DND-41 (cell line): ENCODE results near the gene HOMER1.
"Not testable (repeated sequence)": the region's sequence is repeated elsewhere in the genome, so short reads cannot be mapped to it uniquely, and the experiment has no call there.

Source experiments
- ATAC-seq: fragments of 200-7000 bp; cut with Tn5 transposase; 3 replicates; pipeline ENCODE4 v1.9.1; 2021; ENCODE audit warnings: low read depth; ENCODE audit not compliant: insufficient read depth
- DNase-seq: peaks from one replicate; pipeline ENCODE4 v3.0.0-alpha.2; 2020
- H2AFZ ChIP-seq: 2 replicates; pipeline ENCODE4 v1.6.0; 2012; ENCODE audit warnings: low read depth, low read length
- H3K27ac ChIP-seq: 2 replicates; pipeline ENCODE4 v1.5.1; 2012; ENCODE audit warnings: low read length, inconsistent platforms
- H3K27me3 ChIP-seq: fragments of 200-600 bp; sonication (generic); 2 replicates; pipeline ENCODE4 v1.6.0; 2012; ENCODE audit warnings: low read length, mild to moderate bottlenecking, inconsistent platforms; ENCODE audit not compliant: insufficient read depth, poor library complexity
- H3K36me3 ChIP-seq: 2 replicates; pipeline ENCODE4 v1.5.1; 2012; ENCODE audit warnings: low read length, inconsistent platforms; ENCODE audit not compliant: insufficient read depth
- H3K4me1 ChIP-seq: 2 replicates; pipeline ENCODE4 v1.5.1; 2012; ENCODE audit warnings: mild to moderate bottlenecking, low read length; ENCODE audit not compliant: insufficient read depth
- H3K4me2 ChIP-seq: 2 replicates; pipeline ENCODE4 v1.6.0; 2012; ENCODE audit warnings: mild to moderate bottlenecking, moderate library complexity, low read length, inconsistent platforms; ENCODE audit not compliant: insufficient read depth
- H3K4me3 ChIP-seq, 2 experiments: fragments of 200-600 bp in 1 of 2; shearing (Covaris generic) in 1 of 2; 2 replicates each; pipeline ENCODE4 v1.5.1; 2012 to 2016; ENCODE audit warnings: inconsistent platforms in 2 of 2, low read length in 2 of 2, mild to moderate bottlenecking in 2 of 2, low read depth in 1 of 2, moderate library complexity in 1 of 2
- H3K79me2 ChIP-seq: 2 replicates; pipeline ENCODE4 v1.6.0; 2012; ENCODE audit warnings: low read length, inconsistent platforms; ENCODE audit not compliant: insufficient read depth
- H3K9ac ChIP-seq: 2 replicates; pipeline ENCODE4 v1.6.0; 2012; ENCODE audit warnings: low read depth, mild to moderate bottlenecking, inconsistent platforms, low read length, moderate library complexity
- H3K9me3 ChIP-seq: 2 replicates; pipeline ENCODE4 v1.5.1; 2012; ENCODE audit warnings: low read length, moderate library complexity, mild to moderate bottlenecking, inconsistent platforms; ENCODE audit not compliant: insufficient read depth, severe bottlenecking
- H4K20me1 ChIP-seq: 2 replicates; pipeline ENCODE4 v1.6.0; 2012; ENCODE audit warnings: low read length; ENCODE audit not compliant: insufficient read depth
- CTCF ChIP-seq: IDR thresholded peaks from 2 replicates; pipeline ENCODE4 v1.5.1; 2012; ENCODE audit warnings: borderline replicate concordance, low read length, moderate library complexity, mild to moderate bottlenecking; ENCODE audit not compliant: poor library complexity, severe bottlenecking; ENCODE audit errors: extremely low read depth
- EZH2 ChIP-seq: IDR thresholded peaks from 3 replicates; pipeline ENCODE4 v1.6.1; 2012; ENCODE audit warnings: borderline replicate concordance, low read depth, mild to moderate bottlenecking, moderate library complexity, low read length, inconsistent platforms; ENCODE audit not compliant: severe bottlenecking

HOMER1 gene

GRCh38 chr5:79386679-79387078, 127.3 kb downstream of the HOMER1 start:
- no peak for ATAC-seq

GRCh38 chr5:79385126-79385525, 128.8 kb downstream of the HOMER1 start:
- H3K36me3 ChIP-seq = peaks cover 15% of the 10 kb centered on the region
- not testable (repeated sequence) for H3K4me3 ChIP-seq, DNase-seq, H3K79me2 ChIP-seq, H3K4me1 ChIP-seq, H4K20me1 ChIP-seq, H3K27me3 ChIP-seq, H3K9ac ChIP-seq, ATAC-seq, H2AFZ ChIP-seq, H3K4me2 ChIP-seq, H3K27ac ChIP-seq
- peaks cover 26% of the 10 kb centered on the region for H3K9me3 ChIP-seq

More at GRCh38 chr5:79386679-79387078, 127.3 kb downstream of the HOMER1 start:
- Histone ChIP-seq H3K4me2 (no peak overlapping the region), H3K9me3 (peaks cover 15% of the 10 kb centered on the region), H4K20me1 (no peaks in the 10 kb centered on the region), H3K27ac (no peak overlapping the region), H3K9ac (no peak overlapping the region), H2AFZ (no peak overlapping the region), H3K4me3 (no peak overlapping the region), H3K4me1 (no peaks in the 10 kb centered on the region), H3K27me3 (no peaks in the 10 kb centered on the region), H3K36me3 (no peaks in the 10 kb centered on the region), H3K79me2 (no peaks in the 10 kb centered on the region)
- DNase-seq = no peak
- TF ChIP-seq EZH2 (no peak), CTCF (no peak)

GRCh38 chr5:79378510-79379186, 135.3 kb downstream of the HOMER1 start:
- H3K4me2 ChIP-seq = no peak overlapping the region
- no peak for ATAC-seq
- H2AFZ ChIP-seq = no peak overlapping the region
- no peaks in the 10 kb centered on the region for H3K27me3 ChIP-seq
- H3K79me2 ChIP-seq = no peaks in the 10 kb centered on the region
- H3K4me1 ChIP-seq = no peaks in the 10 kb centered on the region
- peaks cover 17% of the 10 kb centered on the region for H3K36me3 ChIP-seq
- no peak for DNase-seq
- H3K9ac ChIP-seq = no peak overlapping the region
- H3K27ac ChIP-seq = no peak overlapping the region
- H3K9me3 ChIP-seq = peaks cover 26% of the 10 kb centered on the region
- H4K20me1 ChIP-seq = no peaks in the 10 kb centered on the region
- TF ChIP-seq CTCF (no peak), EZH2 (no peak)
- no peak overlapping the region for H3K4me3 ChIP-seq

- no peak overlapping the region for H2AFZ ChIP-seq
- no peak for ATAC-seq
- H3K9me3 ChIP-seq = no peaks in the 10 kb centered on the region
- H3K36me3 ChIP-seq = no peaks in the 10 kb centered on the region
- H3K4me1 ChIP-seq = no peaks in the 10 kb centered on the region
- no peak overlapping the region for H3K4me2 ChIP-seq
- no peaks in the 10 kb centered on the region for H3K27me3 ChIP-seq
- no peaks in the 10 kb centered on the region for H3K79me2 ChIP-seq
- no peak for DNase-seq
- H3K27ac ChIP-seq = no peak overlapping the region
- TF ChIP-seq EZH2 (no peak), CTCF (no peak)
- H3K9ac ChIP-seq = no peak overlapping the region
- H3K4me3 ChIP-seq = no peak overlapping the region
- H4K20me1 ChIP-seq = no peaks in the 10 kb centered on the region
Measured at GRCh38 chr5:79357398-79357797, 156.5 kb downstream of the HOMER1 start.
